Activated CD8-positive, alpha-beta T cell treated with anti-CD3 and anti-CD28 coated beads for 36 hours (primary cell): ENCODE measurements around the gene CACNB2. TPM values are rescaled to one million over a fixed set of nuclear protein-coding genes. Genes with fewer than 3 reads are reported as not detected.

Source experiments
- ATAC-seq: fragments of 200-7000 bp; cut with Tn5 transposase; one replicate; pipeline ENCODE4 v1.10.0; 2021; ENCODE audit warnings: mild to moderate bottlenecking, moderate library complexity
- CTCF ChIA-PET: fragments of 350-600 bp; sonication (Branson Sonifier 250); formaldehyde crosslinking; loops from one replicate; lab custom pipeline; 2021; ENCODE audit warnings: antibody characterized with exemption; lab: Charles Lee
- POLR2A ChIA-PET: fragments of 350-600 bp; sonication (Branson Sonifier 250); formaldehyde crosslinking; loops from one replicate; lab custom pipeline; 2021; ENCODE audit warnings: antibody characterized with exemption; lab: Charles Lee
- DNase-seq: peaks from one replicate; pipeline ENCODE4 v3.0.0-alpha.2; 2020
- H3K27ac Mint-ChIP-seq: one replicate; pipeline ENCODE4 v1.8.0; 2021; ENCODE audit warnings: mild to moderate bottlenecking, mixed read lengths
- H3K27me3 Mint-ChIP-seq: one replicate; pipeline ENCODE4 v1.8.0; 2021; ENCODE audit warnings: mixed read lengths
- H3K36me3 Mint-ChIP-seq: one replicate; pipeline ENCODE4 v1.8.0; 2021; ENCODE audit warnings: low read depth, mixed read lengths
- H3K4me1 Mint-ChIP-seq: one replicate; pipeline ENCODE4 v1.8.0; 2021; ENCODE audit warnings: low read depth, mixed read lengths
- H3K4me3 Mint-ChIP-seq: one replicate; pipeline ENCODE4 v1.8.0; 2021; ENCODE audit warnings: mild to moderate bottlenecking, moderate library complexity, mixed read lengths
- H3K9me3 Mint-ChIP-seq: one replicate; pipeline ENCODE4 v1.8.0; 2021; ENCODE audit warnings: mixed read lengths
- CTCF ChIP-seq: fragments of 200-600 bp; IDR thresholded peaks from one replicate; pipeline ENCODE4 v1.8.0; 2022; ENCODE audit warnings: antibody characterized with exemption, mild to moderate bottlenecking
- intact Hi-C: fragments of 100-400 bp; cut with micrococcal nuclease; formaldehyde crosslinking; loops from one replicate; pipeline ENCODE4 v1.10.0; 2022
- total RNA-seq, 2 experiments: library from RNA; stranded (reverse); gene quantifications; one replicate each; pipeline ENCODE4 v1.2.3, GENCODE V29; 2021

Gene CACNB2
- total RNA-seq, 2 experiments from 2014 or later: not detected

- ATAC-seq (no peak), DNase-seq (no peak)
- ChIA-PET POLR2A (no interaction called here), CTCF (no interaction called here)
- Mint-ChIP-seq H3K4me3 (no peak overlapping the region), H3K36me3 (no peaks in the 10 kb centered on the region), H3K9me3 (no peaks in the 10 kb centered on the region), H3K4me1 (peaks cover 8% of the 10 kb centered on the region), H3K27me3 (peaks cover 18% of the 10 kb centered on the region), H3K27ac (no peak overlapping the region)
- intact Hi-C loops: no loop called here
- TF ChIP-seq CTCF: no peak
These were observed 264.3 kb downstream of the CACNB2 start for GRCh38 chr10:18404530-18404929.

GRCh38 chr10:18406136-18406535, 265.9 kb downstream of the CACNB2 start:
- CTCF ChIA-PET: no interaction called here
- no peaks in the 10 kb centered on the region for H3K4me1 Mint-ChIP-seq
- H3K27ac Mint-ChIP-seq: no peak overlapping the region
- DNase-seq (no peak), ATAC-seq (no peak)
- peaks cover 9% of the 10 kb centered on the region for H3K27me3 Mint-ChIP-seq
- intact Hi-C loops: no loop called here
- TF ChIP-seq CTCF: no peak
- POLR2A ChIA-PET: no interaction called here
- H3K36me3 Mint-ChIP-seq: no peaks in the 10 kb centered on the region
- no peaks in the 10 kb centered on the region for H3K9me3 Mint-ChIP-seq
- no peak overlapping the region for H3K4me3 Mint-ChIP-seq

GRCh38 chr10:18409599-18410397, 269.6 kb downstream of the CACNB2 start:
- TF ChIP-seq CTCF: no peak
- CTCF ChIA-PET: no interaction called here
- DNase-seq: no peak
- Mint-ChIP-seq H3K27me3 (no peaks in the 10 kb centered on the region), H3K9me3 (no peaks in the 10 kb centered on the region), H3K4me1 (no peaks in the 10 kb centered on the region), H3K27ac (no peak overlapping the region), H3K36me3 (no peaks in the 10 kb centered on the region), H3K4me3 (no peak overlapping the region)
- intact Hi-C loops: no loop called here
- no peak for ATAC-seq
- POLR2A ChIA-PET: no interaction called here

- Mint-ChIP-seq H3K36me3 (no peaks in the 10 kb centered on the region), H3K9me3 (no peaks in the 10 kb centered on the region), H3K27ac (no peak overlapping the region), H3K4me1 (no peaks in the 10 kb centered on the region), H3K4me3 (no peak overlapping the region), H3K27me3 (no peaks in the 10 kb centered on the region)
- TF ChIP-seq CTCF: no peak
- no peak for ATAC-seq
- DNase-seq: no peak
- CTCF ChIA-PET: no interaction called here
- intact Hi-C loops: no loop called here
- POLR2A ChIA-PET: no interaction called here
These were observed 273.8 kb downstream of the CACNB2 start for GRCh38 chr10:18414061-18414460.

GRCh38 chr10:18417950-18418527, 277.8 kb downstream of the CACNB2 start:
- no peaks in the 10 kb centered on the region for H3K9me3 Mint-ChIP-seq
- H3K4me1 Mint-ChIP-seq: no peaks in the 10 kb centered on the region
- H3K27me3 Mint-ChIP-seq: peaks cover 2% of the 10 kb centered on the region
- ChIA-PET POLR2A (no interaction called here), CTCF (no interaction called here)
- DNase-seq: no peak
- no peak for ATAC-seq
- no peak overlapping the region for H3K4me3 Mint-ChIP-seq
- H3K27ac Mint-ChIP-seq: no peak overlapping the region
- no peaks in the 10 kb centered on the region for H3K36me3 Mint-ChIP-seq
- intact Hi-C loops: no loop called here
- no peak for TF ChIP-seq CTCF
